ENCODE data around the gene HDAC4. TPM values are rescaled to one million over a fixed set of nuclear protein-coding genes. Genes with fewer than 3 reads are reported as not detected.

Gene HDAC4
- total and polyA plus RNA-seq, 2 of the 8 experiments (the other 6 are each of a cell fraction or from before 2014, with no cell fraction given): 15.4 to 31.5 TPM

- TF ChIP-seq TEAD4 (IDR thresholded peaks at IDR 0.05; ENCODE audit: low read depth, low read length) (no peak), ATF2 (IDR thresholded peaks at IDR 0.05; ENCODE audit: low read length) (no peak), SRF (IDR thresholded peaks at IDR 0.05; ENCODE audit: low read depth, low read length) (no peak), SIRT6 (IDR thresholded peaks at IDR 0.05; ENCODE audit: low read length) (no peak), SIX5 (IDR thresholded peaks at IDR 0.05; ENCODE audit: low read depth, low read length) (no peak)
Measured at GRCh38 chr2:239351687-239352086, 49.1 kb downstream of the HDAC4 start (continued).

Measured in H1 (cell line).